H54 (cell line): ENCODE results near the gene AFG1L.

Experiments used
- DNase-seq: peaks from one replicate; pipeline ENCODE4 v3.0.0; 2011; ENCODE audit warnings: low spot score, mixed read lengths; ENCODE audit not compliant: insufficient read length
- FAIRE-seq: peaks from 3 replicates; lab custom pipeline; 2011; peaks lifted over from hg19 to GRCh38; lab: Jason Lieb, UNC
- POLR2A ChIP-seq: IDR thresholded peaks from 2 replicates; pipeline ENCODE4 v1.6.1; 2011; ENCODE audit warnings: low read depth, mild to moderate bottlenecking, low read length

The AFG1L gene

DNA sequence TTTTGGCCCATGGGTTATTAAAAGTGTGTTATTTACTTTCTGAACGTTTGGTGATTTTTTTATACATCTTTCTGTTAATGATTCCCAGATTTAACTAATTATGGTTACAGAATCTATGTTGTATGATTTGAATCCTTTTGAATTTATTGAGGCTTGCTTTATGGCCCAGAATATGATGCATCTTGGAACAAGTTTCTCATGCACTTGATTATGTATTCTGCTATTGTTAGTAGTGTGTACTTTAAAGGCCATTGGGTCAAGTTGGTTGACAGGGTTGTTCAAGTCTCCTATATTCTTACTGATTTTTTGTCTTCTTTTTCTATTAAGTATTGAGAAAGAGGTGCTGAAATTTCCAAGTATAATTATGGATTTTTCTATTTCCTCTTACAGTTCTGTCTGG lies 160.8 kb downstream of the AFG1L start:
- no peak for DNase-seq
- FAIRE-seq = no peak
- TF ChIP-seq POLR2A = no peak

DNA sequence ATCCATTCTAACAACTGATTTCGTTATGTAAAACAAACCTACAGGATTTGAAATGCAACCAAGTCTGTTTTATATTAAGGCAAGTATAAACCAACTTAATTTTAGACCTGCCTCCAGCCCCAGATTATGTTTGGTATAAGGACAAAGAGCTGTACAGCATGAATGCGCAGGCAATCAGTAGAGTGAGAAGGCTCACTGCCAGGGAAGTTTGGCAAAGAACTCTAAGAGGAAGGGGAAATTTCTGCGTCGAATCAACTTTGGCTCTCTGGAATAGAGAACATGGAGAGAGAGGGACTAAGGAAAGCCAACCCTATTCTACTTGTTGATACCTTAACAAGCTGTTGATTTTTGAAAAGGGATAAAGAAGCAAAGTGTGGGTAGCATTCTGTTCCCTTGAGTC lies 168.9 kb downstream of the AFG1L start:
- DNase-seq (no peak), FAIRE-seq (no peak)
- no peak for TF ChIP-seq POLR2A

DNA sequence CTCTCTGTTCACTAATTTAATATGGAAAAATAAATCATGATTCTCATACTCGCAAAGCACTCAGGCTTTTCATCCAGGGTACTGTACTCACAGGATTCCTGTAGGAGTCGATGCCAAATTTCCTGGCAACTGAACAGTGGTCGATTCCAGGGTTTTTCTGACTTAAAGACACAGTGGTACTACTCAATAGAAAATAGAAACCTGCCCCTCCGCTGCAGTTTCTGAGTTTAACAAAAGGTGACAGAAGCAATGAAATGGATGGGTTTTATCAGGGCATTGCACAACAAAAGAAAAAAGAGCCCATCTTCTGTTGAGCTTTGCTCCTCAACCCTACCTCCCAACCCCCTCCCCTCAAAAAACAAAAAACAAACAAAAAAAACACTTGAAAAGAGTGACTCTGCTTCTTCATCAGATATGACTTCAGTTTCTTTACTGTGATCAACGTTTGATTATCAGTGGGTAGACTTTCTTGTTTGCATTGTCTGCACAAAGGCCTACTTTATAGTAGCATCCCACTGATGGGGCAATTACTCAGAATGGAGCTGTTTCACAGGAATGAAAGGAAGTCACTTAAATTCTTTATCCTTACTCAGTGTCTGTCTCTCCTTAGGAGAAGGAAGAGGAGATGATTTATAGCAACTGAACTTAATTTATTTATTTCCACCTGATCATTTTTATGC lies 169.7 kb downstream of the AFG1L start:
- DNase-seq = no peak
- no peak for TF ChIP-seq POLR2A
- peak; percentile 53 for FAIRE-seq

DNA sequence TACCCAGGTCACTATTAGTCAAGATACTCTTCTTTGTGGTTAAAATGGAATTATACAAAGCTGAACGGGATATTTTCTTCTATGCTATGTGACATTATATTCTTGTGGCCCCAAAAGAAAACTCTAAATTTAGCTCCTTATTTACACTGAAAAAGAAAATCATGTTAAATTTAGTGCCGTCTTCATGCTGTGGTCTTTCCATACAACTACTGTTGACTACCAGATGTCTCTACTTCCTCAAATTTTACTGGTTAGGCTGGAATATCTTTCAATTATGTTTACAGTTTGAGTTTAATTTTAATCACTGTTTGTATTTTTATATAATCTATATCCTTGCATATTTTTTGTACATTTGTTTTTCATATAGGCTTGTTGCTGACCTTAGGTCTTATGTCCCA lies 170.2 kb downstream of the AFG1L start:
- no peak for TF ChIP-seq POLR2A
- DNase-seq (no peak), FAIRE-seq (no peak)

DNA sequence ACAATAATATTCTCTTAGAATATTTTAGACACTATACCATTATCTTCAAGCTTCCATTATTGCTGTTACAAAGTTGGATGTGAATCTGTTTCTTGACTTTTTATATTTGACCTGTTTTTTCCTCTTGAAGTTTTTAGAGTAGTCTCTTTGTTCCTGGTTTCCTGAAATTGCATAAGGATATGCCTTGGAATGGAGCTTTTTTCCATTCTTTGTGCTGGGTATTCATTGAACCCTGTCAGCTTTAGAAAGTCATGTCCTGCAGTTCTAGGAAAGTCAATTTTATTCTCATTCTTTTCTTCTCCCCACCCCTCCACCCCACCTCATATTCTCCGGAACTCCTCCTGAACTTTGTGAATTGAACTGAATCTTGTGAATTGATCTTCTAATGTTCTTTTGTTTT lies 173.5 kb downstream of the AFG1L start:
- DNase-seq = no peak
- no peak for TF ChIP-seq POLR2A
- no peak for FAIRE-seq

DNA sequence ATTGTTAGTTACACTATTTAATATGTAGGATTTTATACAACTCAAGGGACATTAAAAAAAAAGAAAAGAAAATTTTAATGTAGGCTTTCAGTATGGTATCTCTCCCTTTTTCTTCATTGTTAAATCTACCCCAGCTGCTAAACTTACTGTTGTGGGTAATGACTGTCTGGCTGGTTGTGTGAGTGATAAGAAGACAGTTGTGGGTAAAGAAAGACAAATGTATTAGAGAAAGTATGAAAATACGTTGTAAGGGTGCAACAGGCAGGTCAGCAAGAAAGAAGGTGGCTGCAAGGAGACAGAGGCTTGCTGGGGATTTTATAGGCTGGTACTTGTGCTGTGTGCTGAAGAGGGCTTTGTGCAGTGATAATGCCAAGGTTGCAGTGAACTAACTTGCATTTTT lies 174.5 kb downstream of the AFG1L start:
- no peak for FAIRE-seq
- no peak for DNase-seq
- TF ChIP-seq POLR2A = no peak

DNA sequence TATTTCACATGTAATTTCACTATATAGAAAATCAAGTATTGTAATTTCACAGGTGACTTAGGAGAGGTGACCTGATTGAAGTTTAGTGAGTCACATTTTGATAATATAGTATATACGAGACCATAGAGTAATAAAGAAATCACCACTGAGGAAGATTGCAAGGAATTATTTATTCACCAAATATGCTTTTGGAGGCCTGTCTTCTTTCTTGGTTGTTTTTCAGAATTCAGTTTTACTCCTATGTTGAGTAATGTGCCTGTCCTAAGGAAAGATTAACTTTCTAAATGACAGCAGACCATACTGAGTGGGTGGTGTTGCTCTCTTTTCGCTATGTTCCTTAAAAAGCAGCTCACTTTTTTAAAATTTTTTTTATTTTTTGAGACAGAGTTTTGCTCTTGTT lies 178.3 kb downstream of the AFG1L start:
- TF ChIP-seq POLR2A = no peak
- DNase-seq = no peak
- no peak for FAIRE-seq

DNA sequence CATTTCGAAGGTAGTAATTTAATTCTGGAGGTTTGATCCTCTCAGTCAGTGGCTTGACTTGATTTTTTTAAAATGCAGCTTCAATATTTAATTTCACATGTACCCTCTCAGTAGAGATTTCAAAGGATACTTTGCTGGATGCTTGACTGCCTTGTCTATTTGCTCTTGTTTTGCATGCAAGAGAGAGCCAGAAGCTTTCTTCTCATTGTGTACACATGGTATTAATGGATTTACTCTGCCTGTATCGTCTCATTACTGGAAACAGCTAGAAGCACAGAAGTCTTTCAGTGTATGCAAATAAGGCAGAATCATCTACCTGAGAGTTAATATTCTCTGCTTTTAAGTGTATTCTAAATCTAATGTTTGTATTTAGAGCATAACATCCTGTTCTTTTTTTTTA lies 181.5 kb downstream of the AFG1L start:
- DNase-seq (no peak), FAIRE-seq (no peak)
- TF ChIP-seq POLR2A = no peak

DNA sequence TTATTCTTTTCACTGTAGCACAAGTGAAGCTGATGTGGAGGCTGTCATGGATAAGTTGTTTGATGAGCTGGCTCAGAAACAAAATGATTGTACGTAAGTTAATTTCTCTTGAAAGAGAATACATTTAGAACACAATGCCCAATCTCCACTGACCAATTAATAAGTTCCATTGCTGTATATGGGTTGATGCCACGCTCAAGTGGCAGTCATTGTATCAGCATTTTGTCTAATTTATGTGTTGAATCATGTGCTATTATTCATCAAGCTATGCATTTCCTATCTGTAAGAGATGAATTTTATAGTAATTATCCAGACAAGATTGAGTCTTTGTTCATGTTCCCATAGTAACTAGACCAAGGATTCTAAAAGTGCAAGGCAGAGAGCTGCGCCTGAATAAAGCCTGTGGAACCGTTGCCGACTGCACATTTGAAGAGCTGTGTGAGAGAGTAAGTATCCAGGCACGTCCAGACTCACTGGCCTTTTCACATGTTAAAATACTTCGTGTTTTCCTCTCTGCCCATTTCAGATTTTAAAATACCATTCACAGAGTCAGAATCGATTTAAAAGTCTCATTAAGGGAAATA lies 182.1 kb downstream of the AFG1L start:
- DNase-seq (no peak), FAIRE-seq (no peak)
- TF ChIP-seq POLR2A = no peak

DNA sequence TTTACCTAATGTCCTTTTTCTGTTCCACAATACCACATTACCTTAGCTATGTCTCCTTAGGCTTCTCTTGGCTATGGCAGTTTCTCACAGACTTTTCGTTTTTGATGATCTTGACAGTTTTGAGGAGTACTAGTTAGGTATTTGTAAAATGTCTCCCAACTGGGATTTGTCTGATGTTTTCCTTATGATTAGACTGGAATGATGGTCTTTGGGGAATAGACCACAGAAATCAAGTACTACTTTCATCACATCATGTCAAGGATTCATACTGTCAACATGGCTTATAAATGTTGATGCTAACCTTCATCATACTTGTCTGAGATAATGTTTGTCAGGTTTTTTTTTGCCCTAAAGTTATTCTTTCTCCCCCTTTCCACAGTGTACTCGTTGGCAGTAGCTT lies 187.7 kb downstream of the AFG1L start:
- no peak for DNase-seq
- TF ChIP-seq POLR2A = no peak
- no peak for FAIRE-seq

DNA sequence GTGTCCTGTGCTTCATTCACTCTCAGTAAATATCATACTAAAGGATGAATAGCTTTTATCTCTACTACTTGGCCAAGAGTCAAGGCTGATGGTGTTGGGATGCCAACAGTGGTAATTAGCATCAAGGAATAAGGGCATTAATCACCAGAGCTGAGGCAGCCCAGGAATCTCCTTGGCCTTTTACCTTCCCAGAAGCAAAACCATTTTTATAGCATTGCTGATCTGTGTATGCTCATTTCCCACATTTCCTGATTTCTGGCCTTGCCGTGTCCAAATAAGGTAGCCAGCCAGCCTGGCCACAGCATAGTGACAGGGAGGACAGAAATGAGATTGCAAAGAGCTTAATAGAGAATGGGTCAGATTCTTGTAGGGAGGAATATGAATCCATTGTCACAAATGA lies 189.2 kb downstream of the AFG1L start:
- TF ChIP-seq POLR2A = no peak

DNA sequence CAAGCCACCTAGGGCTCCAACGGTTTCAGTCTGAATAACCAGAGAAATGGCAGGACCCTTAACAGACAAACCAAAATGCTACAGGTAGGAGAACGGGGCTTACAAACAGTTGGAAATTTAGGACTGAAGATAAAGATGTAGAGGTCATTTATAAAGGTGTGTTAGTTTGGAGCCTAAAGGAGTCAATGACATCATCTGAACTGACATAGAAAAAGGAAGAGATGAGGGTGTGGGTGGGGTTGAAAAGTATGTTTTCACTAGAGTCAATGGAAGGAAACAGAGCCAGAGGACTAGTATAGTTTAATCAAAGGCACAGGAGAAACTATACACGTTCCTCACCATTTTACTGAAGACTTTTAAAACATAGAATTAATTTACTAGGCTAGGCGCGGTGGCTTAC lies 194.8 kb downstream of the AFG1L start:
- DNase-seq (no peak), FAIRE-seq (no peak)
- no peak for TF ChIP-seq POLR2A

More for the DNA sequence above, 189.2 kb downstream of the AFG1L start:
- no peak for FAIRE-seq
- DNase-seq = no peak

DNA sequence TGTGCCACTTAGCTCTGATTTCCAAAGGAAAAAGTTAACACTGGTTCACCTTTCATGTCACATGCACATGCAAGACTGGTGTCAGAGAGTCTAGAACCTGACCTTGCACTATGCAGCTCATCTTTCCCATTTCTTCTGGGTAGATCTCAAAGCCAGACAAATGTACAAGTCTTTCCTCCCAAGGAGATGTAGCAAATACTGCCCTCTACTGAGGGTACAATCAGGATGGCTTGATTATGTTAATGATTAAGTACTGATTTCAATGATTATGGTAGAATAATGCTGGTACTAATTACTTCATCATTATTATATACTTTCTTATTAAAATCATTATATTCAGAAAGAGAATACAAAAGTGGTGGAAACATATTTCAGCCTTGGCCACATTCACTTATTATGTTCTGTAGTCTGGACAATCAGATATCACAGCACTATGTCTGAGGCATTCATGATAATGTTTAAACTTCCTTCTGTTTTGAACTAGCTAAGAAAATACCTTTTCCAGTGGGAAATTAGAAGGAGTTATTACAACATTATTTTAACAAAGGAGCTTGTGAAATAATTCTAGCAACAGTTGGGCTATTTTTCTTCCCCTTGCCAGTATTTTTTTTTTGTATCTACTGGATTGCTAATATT lies 197.4 kb downstream of the AFG1L start:
- FAIRE-seq = peak; percentile 71

DNA sequence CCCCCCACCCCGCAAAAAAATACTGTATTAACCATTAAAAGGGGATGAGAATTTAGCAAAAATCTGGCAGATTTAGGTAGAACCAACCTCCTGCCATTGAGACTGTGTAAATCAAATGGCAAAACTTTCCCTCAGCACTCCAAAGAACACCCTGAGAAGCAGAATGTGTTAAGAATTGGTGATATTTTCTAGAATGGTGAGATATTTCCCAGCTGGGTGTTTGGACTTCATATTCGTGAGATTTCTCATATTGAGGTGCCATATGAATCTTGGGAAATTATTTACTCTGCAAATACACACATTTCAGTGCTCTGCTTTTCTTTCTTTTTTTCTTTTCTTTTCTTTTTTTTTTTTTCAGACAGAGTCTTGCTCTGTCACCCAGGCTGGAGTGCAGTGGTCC lies 199.6 kb downstream of the AFG1L start:
- no peak for TF ChIP-seq POLR2A
- FAIRE-seq = no peak
- no peak for DNase-seq

More for the DNA sequence above, 197.4 kb downstream of the AFG1L start:
- DNase-seq = no peak
- no peak for TF ChIP-seq POLR2A

DNA sequence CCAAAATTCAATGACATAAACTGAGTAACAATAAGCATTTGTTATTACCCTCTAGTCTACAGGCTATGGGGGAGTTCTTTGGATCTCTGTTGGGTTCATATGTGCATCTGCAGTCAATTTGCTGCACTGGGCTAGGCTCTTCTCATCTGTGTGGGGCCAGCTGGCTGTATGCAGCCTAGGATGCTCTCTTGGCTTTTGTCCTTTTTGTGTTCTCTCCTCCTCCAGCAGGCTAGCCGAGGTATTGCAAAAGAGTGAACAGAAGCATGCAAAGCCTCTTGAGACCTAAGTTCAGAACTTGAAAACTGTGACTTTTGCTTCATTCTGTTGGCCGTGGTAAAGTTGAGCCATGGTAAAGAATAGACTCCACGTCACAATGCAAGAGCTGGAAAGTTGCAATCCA lies 203.0 kb downstream of the AFG1L start:
- DNase-seq = no peak
- peak; percentile 20 for FAIRE-seq
- TF ChIP-seq POLR2A = no peak
